Forelimb muscle (tissue), 1 donor: ENCODE results near the gene CCDC134. TPM values are rescaled to one million over a fixed set of nuclear protein-coding genes. Genes with fewer than 3 reads are reported as not detected.

Experiments used
- polyA plus RNA-seq: library from polyadenylated mRNA; unstranded; fragments of 120-200 nt; gene quantifications from one replicate; pipeline ENCODE4 v1.2.1, GENCODE V29; 2013; ENCODE audit not compliant: insufficient read length

Gene CCDC134
- polyA plus RNA-seq, 1 donor = 9.4 TPM

Other genes starting within 250 kb of the CCDC134 start
- 3.8 TPM for gene CSDC2, start 239.7 kb upstream of the CCDC134 start, polyA plus RNA-seq
- gene PMM1, start 210.8 kb upstream of the CCDC134 start, polyA plus RNA-seq = 23.2 TPM
- 20.2 TPM for gene DESI1, start 179.6 kb upstream of the CCDC134 start, polyA plus RNA-seq
- gene XRCC6, start 179.4 kb upstream of the CCDC134 start, polyA plus RNA-seq = 213 TPM
- 114 TPM for gene SNU13, start 111.8 kb upstream of the CCDC134 start, polyA plus RNA-seq
- 0.68 TPM for gene MEI1, start 101.2 kb upstream of the CCDC134 start, polyA plus RNA-seq
- 84.4 TPM for gene SREBF2, start 32.4 kb downstream of the CCDC134 start, polyA plus RNA-seq
- gene SHISA8, start 114.4 kb downstream of the CCDC134 start, polyA plus RNA-seq = 0.33 TPM
- gene TNFRSF13C, start 126.1 kb downstream of the CCDC134 start, polyA plus RNA-seq = 1.1 TPM
- gene CENPM, start 146.5 kb downstream of the CCDC134 start, polyA plus RNA-seq = 5.3 TPM
- 0.75 TPM for gene SEPTIN3, start 168.8 kb downstream of the CCDC134 start, polyA plus RNA-seq
- gene WBP2NL, start 198.1 kb downstream of the CCDC134 start, polyA plus RNA-seq = 1.7 TPM